GM19438 (cell line): ENCODE results near the gene KRT9.
"Not testable (repeated sequence)": the region's sequence is repeated elsewhere in the genome, so short reads cannot be mapped to it uniquely, and the experiment has no call there.

ENCODE experiments used
- ATAC-seq: cut with Tn5 transposase; IDR thresholded peaks from one replicate; pipeline ENCODE4 v1.9.1; 2021; ENCODE audit warnings: low read depth; ENCODE audit not compliant: unreplicated experiment

KRT9 gene

GRCh38 chr17:41602524-41602923 is 30.7 kb upstream of the KRT9 start:
- ATAC-seq: no peak

DNA sequence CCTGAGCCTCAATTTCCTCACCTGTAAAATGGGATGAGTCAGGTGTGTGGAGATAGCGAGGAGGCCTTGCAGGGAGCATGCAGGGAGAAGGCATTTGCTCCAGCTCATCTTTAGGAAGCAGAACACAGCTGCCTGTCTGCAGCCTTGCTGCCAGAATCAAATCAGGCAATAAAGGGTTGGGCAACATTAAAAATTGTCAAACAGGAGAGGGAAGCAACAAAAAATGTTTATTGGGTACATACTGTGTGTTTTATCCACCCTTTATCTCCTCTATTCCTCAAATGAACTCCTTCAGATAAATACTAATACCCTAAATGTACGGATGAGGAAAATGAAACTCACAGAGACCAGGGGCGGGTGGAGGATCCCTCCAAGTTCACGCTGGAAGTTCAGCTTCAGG is 28.5 kb upstream of the KRT9 start:
- no peak for ATAC-seq

- ATAC-seq: no peak
These were observed 27.8 kb upstream of the KRT9 start for GRCh38 chr17:41599680-41600079.

GRCh38 chr17:41595585-41595984 is 23.7 kb upstream of the KRT9 start:
- no peak for ATAC-seq

DNA sequence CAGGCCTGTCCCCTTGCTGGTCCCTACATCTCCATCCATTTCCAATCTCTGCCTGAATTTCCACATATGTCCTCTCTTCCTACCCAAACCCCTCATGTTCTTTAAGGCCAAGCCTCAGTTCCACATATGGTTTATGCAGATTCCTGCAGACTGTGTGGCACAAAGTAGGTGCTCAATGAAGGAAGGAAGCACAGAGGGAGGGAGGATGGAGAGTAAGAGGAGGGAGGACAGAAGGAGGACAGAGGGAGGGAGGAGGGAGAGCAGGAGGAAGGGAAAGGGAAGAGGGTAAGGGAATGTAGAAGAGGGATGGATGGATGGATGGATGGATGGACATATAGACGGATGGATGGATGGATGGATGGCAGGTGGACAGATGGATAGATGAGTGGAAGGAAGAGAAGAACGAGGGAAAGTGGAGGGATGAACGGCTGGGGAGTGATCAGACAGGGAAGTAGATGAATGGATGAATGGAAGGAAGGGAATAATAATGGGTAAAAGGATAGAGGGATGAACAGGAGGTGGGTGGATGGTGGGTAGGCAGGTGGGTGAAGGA is 22.6 kb upstream of the KRT9 start:
- ATAC-seq: no peak

GRCh38 chr17:41593306-41593981 is 21.6 kb upstream of the KRT9 start:
- no peak for ATAC-seq

- no peak for ATAC-seq
These were observed 20.9 kb upstream of the KRT9 start for GRCh38 chr17:41592601-41593305.

GRCh38 chr17:41589301-41589700 is 17.4 kb upstream of the KRT9 start:
- ATAC-seq: no peak

- no peak for ATAC-seq
These were observed 16.4 kb upstream of the KRT9 start for GRCh38 chr17:41588126-41588810.

GRCh38 chr17:41586863-41587495 is 15.1 kb upstream of the KRT9 start, which contains the start of gene KRT14:
Gene KRT14 (minus strand): TSS chr17:41586895. CDS start chr17:41586834, 61 bp downstream.
- ATAC-seq: no peak

DNA sequence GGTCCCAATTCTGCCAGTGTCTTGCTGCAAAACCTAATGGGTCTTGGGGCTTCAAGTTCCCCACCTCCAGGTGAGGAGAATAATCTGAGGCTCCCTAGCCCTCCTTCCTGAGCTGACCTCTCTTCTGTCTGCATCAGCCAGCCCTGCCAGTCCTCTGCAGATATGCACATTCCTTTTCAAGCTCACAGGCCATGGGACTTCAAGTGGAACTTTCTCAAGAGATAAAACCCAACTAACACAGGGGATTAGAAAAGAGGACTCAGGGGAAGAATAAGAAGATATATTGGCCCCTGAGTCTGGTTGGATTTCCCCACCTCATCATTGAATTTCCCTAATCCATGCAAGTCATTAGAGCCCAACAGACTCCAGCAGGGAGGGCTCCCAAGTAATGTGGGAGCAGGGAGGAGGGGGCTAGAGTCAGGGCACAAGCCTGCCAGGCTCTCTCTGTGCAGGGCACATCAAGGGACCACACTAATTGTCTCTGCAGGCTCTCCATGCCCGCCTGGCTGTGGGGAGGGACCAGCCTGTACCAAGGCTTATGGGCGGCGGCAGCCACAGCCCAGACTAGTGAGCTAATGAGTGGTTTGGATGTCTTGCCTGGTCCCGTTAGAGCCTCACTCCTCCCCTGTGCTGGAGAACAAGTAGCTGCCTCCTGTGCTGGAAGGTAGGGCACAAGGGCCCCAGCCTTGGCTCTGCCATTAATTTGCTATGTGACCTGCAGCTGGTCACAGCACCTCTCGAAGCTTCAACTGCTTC is 13.6 kb upstream of the KRT9 start:
- ATAC-seq: no peak

DNA sequence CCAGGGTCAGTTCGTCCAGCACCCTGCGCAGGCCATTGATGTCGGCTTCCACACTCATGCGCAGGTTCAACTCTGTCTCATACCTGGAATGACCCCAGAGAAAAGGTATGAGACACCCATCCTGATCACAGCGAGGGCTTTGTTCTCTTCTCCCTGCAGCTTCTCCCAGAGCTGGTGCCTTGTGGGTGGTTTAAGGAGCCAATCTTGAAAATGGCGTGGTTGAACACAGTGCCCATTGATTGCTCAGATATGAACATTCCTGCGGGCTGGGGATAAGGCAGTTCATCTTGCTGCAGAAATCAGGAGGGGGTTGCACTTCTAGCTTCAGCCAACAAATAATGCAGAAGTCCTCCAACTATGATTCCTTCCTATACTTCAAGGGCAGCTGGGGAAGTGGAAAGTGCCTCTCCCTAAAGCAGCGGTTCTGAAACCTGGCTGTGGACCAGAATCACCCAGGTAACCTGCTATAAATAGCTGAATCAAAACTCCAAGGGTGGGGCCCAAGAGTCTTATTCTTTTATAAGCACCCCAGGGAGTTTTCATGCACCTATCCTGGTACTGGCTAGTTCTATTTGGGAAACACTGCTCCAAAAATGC is 12.6 kb upstream of the KRT9 start:
- not testable (repeated sequence) for ATAC-seq

- no peak for ATAC-seq
These were observed 11.6 kb upstream of the KRT9 start for GRCh38 chr17:41583137-41584127.

DNA sequence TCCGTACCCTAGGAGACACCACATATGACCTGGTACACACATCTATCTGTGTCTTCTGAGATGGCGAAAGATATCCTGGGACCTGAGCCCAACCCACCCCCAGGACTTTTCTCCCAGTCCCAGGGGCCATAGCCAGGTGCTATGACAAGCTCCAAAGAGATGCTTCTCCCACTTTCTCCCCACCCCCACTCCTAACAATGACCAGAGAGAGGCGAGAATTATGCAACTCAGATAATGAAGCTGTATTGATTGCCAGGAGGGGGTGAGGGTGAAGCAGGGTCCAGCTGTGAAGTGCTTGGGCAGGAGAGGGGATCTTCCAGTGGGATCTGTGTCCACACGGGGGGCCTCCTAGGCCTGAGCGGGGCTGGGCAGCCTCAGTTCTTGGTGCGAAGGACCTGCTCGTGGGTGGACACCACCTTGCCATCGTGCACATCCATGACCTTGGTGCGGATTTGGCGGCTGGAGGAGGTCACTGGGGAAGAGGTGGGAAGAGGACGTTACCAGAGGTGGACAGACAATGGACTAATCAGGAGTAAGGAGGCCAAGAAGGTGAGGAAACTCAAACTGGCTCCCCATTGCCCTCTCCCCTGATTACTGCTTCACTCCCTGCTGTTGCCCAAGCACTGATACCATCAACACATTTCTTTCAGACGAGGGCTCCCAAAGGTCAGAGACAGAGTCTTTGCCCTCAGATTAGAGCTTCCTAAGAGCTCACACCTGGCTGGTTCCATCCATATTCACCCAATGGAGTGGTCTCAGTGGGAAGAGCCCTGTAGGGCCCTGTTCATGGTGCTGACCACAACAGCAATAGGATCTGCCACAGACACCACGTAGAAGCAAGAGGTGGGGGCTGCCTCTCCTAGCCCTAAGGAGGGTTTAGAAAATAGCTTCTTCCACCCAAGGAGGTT is 10.5 kb upstream of the KRT9 start:
- ATAC-seq: not testable (repeated sequence)

GRCh38 chr17:41581366-41582060 is 9.7 kb upstream of the KRT9 start:
- no peak for ATAC-seq

GRCh38 chr17:41580687-41581365 is 9.0 kb upstream of the KRT9 start:
- ATAC-seq: no peak

- no peak for ATAC-seq
These were observed 8.4 kb upstream of the KRT9 start for GRCh38 chr17:41580244-41580575.
